Measurements from ENCODE around the gene ALDH5A1.

Gene ALDH5A1

GRCh38 chr6:24464253-24465038, 30.3 kb upstream of the ALDH5A1 start:
- TF ChIP-seq EZH2phosphoT487 (conservative IDR thresholded peaks at IDR 0.05; ENCODE audit: low read length), result no peak
- TF ChIP-seq, protein P1, sequence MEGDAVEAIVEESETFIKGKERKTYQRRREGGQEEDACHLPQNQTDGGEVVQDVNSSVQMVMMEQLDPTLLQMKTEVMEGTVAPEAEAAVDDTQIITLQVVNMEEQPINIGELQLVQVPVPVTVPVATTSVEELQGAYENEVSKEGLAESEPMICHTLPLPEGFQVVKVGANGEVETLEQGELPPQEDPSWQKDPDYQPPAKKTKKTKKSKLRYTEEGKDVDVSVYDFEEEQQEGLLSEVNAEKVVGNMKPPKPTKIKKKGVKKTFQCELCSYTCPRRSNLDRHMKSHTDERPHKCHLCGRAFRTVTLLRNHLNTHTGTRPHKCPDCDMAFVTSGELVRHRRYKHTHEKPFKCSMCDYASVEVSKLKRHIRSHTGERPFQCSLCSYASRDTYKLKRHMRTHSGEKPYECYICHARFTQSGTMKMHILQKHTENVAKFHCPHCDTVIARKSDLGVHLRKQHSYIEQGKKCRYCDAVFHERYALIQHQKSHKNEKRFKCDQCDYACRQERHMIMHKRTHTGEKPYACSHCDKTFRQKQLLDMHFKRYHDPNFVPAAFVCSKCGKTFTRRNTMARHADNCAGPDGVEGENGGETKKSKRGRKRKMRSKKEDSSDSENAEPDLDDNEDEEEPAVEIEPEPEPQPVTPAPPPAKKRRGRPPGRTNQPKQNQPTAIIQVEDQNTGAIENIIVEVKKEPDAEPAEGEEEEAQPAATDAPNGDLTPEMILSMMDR (IDR thresholded peaks at IDR 0.05; ENCODE audit: insufficient read depth, low read length, poor library complexity, severe bottlenecking), result no peak
- Histone ChIP-seq H2AFZ (ENCODE audit: low read depth, low read length, severe bottlenecking) (no peak overlapping the region), H4K20me1 (ENCODE audit: low read depth, low read length) (no peaks in the 10 kb centered on the region), H3K36me3 (ENCODE audit: low read length) (no peaks in the 10 kb centered on the region), H3K9ac (ENCODE audit: low read length) (no peak overlapping the region), H3K4me2 (ENCODE audit: low read depth, low read length, poor library complexity, severe bottlenecking) (no peak overlapping the region), H3K9me3 (ENCODE audit: insufficient read depth, low read length) (no peaks in the 10 kb centered on the region), H3K27me3 (ENCODE audit: low read length) (no peaks in the 10 kb centered on the region), H3K79me2 (ENCODE audit: insufficient read depth, low read length) (no peaks in the 10 kb centered on the region), H3K27ac (ENCODE audit: low read depth, low read length) (no peak overlapping the region), H3K9me2 (replicated peaks; ENCODE audit: insufficient read depth, low read length) (no peaks in the 10 kb centered on the region), H3F3A (ENCODE audit: insufficient read depth) (no peaks in the 10 kb centered on the region), H3K4me3 (ENCODE audit: insufficient read depth, low read length, poor library complexity, severe bottlenecking) (no peak overlapping the region)

GRCh38 chr6:24469811-24470210, 25.0 kb upstream of the ALDH5A1 start:
- no peaks in the 10 kb centered on the region for H3F3A ChIP-seq (ENCODE audit: insufficient read depth)
- H3K27me3 ChIP-seq (ENCODE audit: low read length), result no peaks in the 10 kb centered on the region
- H4K20me1 ChIP-seq (ENCODE audit: low read depth, low read length), result no peaks in the 10 kb centered on the region
- no peaks in the 10 kb centered on the region for H3K9me3 ChIP-seq (ENCODE audit: insufficient read depth, low read length)
- H3K9ac ChIP-seq (ENCODE audit: low read length), result no peak overlapping the region
- no peaks in the 10 kb centered on the region for H3K79me2 ChIP-seq (ENCODE audit: insufficient read depth, low read length)
- H3K36me3 ChIP-seq (ENCODE audit: low read length), result no peaks in the 10 kb centered on the region
- no peaks in the 10 kb centered on the region for H3K9me2 ChIP-seq (replicated peaks; ENCODE audit: insufficient read depth, low read length)
- H2AFZ ChIP-seq (ENCODE audit: low read depth, low read length, severe bottlenecking), result no peak overlapping the region
- H3K27ac ChIP-seq (ENCODE audit: low read depth, low read length), result no peak overlapping the region
- no peak overlapping the region for H3K4me3 ChIP-seq (ENCODE audit: insufficient read depth, low read length, poor library complexity, severe bottlenecking)
- H3K4me2 ChIP-seq (ENCODE audit: low read depth, low read length, poor library complexity, severe bottlenecking), result no peak overlapping the region
- TF ChIP-seq EZH2phosphoT487 (conservative IDR thresholded peaks at IDR 0.05; ENCODE audit: low read length), result no peak
- TF ChIP-seq, protein P1 (IDR thresholded peaks at IDR 0.05; ENCODE audit: insufficient read depth, low read length, poor library complexity, severe bottlenecking), result no peak

DNA sequence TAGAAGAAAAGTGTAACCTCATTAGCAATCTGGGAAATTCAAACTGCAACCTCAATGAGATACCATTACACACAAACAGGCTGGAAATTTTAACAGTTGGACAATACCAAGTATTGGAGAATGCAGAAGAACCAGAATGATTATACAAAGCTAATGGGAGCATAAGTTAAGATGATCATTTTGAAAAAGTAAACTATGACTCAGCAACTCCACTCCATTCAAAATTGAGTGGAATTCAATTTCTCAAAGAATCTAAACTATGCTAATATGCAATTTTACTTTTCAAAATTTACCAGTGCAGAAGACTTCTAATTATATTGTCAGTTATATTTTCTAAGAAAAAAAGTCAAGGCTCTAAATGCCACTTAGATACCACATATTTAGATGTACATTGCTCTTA, 22.6 kb upstream of the ALDH5A1 start:
- H3K79me2 ChIP-seq (ENCODE audit: insufficient read depth, low read length), result no peaks in the 10 kb centered on the region
- no peaks in the 10 kb centered on the region for H3K27me3 ChIP-seq (ENCODE audit: low read length)

More for the DNA sequence above, 22.6 kb upstream of the ALDH5A1 start:
- Histone ChIP-seq H3F3A (ENCODE audit: insufficient read depth) (no peaks in the 10 kb centered on the region), H4K20me1 (ENCODE audit: low read depth, low read length) (no peaks in the 10 kb centered on the region), H3K4me2 (ENCODE audit: low read depth, low read length, poor library complexity, severe bottlenecking) (no peak overlapping the region), H3K27ac (ENCODE audit: low read depth, low read length) (no peak overlapping the region), H3K4me3 (ENCODE audit: insufficient read depth, low read length, poor library complexity, severe bottlenecking) (no peak overlapping the region), H3K9me3 (ENCODE audit: insufficient read depth, low read length) (no peaks in the 10 kb centered on the region), H3K9ac (ENCODE audit: low read length) (no peak overlapping the region), H3K36me3 (ENCODE audit: low read length) (no peaks in the 10 kb centered on the region), H2AFZ (ENCODE audit: low read depth, low read length, severe bottlenecking) (no peak overlapping the region), H3K9me2 (replicated peaks; ENCODE audit: insufficient read depth, low read length) (no peaks in the 10 kb centered on the region)
- no peak for TF ChIP-seq EZH2phosphoT487 (conservative IDR thresholded peaks at IDR 0.05; ENCODE audit: low read length)
- TF ChIP-seq, protein P1 (IDR thresholded peaks at IDR 0.05; ENCODE audit: insufficient read depth, low read length, poor library complexity, severe bottlenecking), result no peak
